ENCODE measurements around the gene SIPA1L3. TPM values are rescaled to one million over a fixed set of nuclear protein-coding genes. Genes with fewer than 3 reads are reported as not detected.

The SIPA1L3 gene
- total and polyA plus RNA-seq, 2 of the 13 experiments (the other 11 are each of a cell fraction or from before 2014, with no cell fraction given), result 5.5 to 7.7 TPM

GRCh38 chr19:37867831-37868230 is 39.2 kb upstream of the SIPA1L3 start:
- Histone ChIP-seq H3K27ac (ENCODE audit: extremely low read length, insufficient read depth, low read length) (no peak overlapping the region), H3K9me3 (ENCODE audit: low read length) (peaks cover 6% of the 10 kb centered on the region; the same call in 1 of the 2 replicates), H3K9ac (ENCODE audit: insufficient read depth, low read depth, low read length) (no peak overlapping the region), H3K4me3 (replicated peaks in 1 of 3; ENCODE audit: insufficient read depth in 1 of 3, low read depth in 2 of 3, low read length in 3 of 3) (no peak overlapping the region), H4K20me1 (ENCODE audit: insufficient read depth, low read length) (no peaks in the 10 kb centered on the region), H3K27me3 (ENCODE audit: control insufficient read depth in 1 of 2, insufficient read depth in 2 of 2, low read length in 2 of 2) (no peaks in the 10 kb centered on the region), H3K79me2 (ENCODE audit: insufficient read depth, low read length) (no peaks in the 10 kb centered on the region), H2AFZ (ENCODE audit: low read length) (no peak overlapping the region), H3K4me1 (ENCODE audit: insufficient read depth, low read length) (no peaks in the 10 kb centered on the region), H3K36me3 (replicated peaks in 1 of 2; ENCODE audit: control insufficient read depth in 1 of 2, insufficient read depth in 2 of 2, low read length in 2 of 2) (no peaks in the 10 kb centered on the region), H3K4me2 (ENCODE audit: low read depth, low read length) (no peak overlapping the region)
- in situ Hi-C loops (cut with HindIII; ENCODE audit: extremely low pct_ligation_motif_present, low pct_unique_long_range_greater_than_20kb), result no loop called here
- FAIRE-seq (no peak), ATAC-seq (no peak), DNase-seq (ENCODE audit: low spot score) (no peak)
- intact Hi-C loops (cut with micrococcal nuclease; ENCODE audit: unreplicated experiment), result no loop called here
- ChIA-PET POLR2A (no interaction called here), CTCF (ENCODE audit: low intra/inter-chr PET ratio, low total read pairs) (no interaction called here)
- no TSS peak for BruUV-seq (replicated peaks)
- WGBS (ENCODE audit: low lambda C conversion rate), result 57% methylated on average over 2 of the region's 2 CpGs
- TF ChIP-seq ZNF275 (CRISPR knock-in tag; IDR thresholded peaks at IDR 0.05; ENCODE audit: borderline replicate concordance), result no peak
- no peak for TF ChIP-seq ZNF576 (CRISPR knock-in tag; IDR thresholded peaks at IDR 0.05)

- ATAC-seq (no peak), FAIRE-seq (no peak), DNase-seq (ENCODE audit: low spot score) (no peak)
- Histone ChIP-seq H3K4me2 (ENCODE audit: low read depth, low read length) (no peak overlapping the region), H3K27me3 (ENCODE audit: control insufficient read depth in 1 of 2, insufficient read depth in 2 of 2, low read length in 2 of 2) (no peaks in the 10 kb centered on the region), H3K79me2 (ENCODE audit: insufficient read depth, low read length) (no peaks in the 10 kb centered on the region), H4K20me1 (ENCODE audit: insufficient read depth, low read length) (no peaks in the 10 kb centered on the region), H3K9ac (ENCODE audit: insufficient read depth, low read depth, low read length) (no peak overlapping the region), H3K27ac (ENCODE audit: extremely low read length, insufficient read depth, low read length) (no peak overlapping the region), H3K9me3 (ENCODE audit: low read length) (peaks cover 6% of the 10 kb centered on the region; the same call in 1 of the 2 replicates), H3K36me3 (replicated peaks in 1 of 2; ENCODE audit: control insufficient read depth in 1 of 2, insufficient read depth in 2 of 2, low read length in 2 of 2) (no peaks in the 10 kb centered on the region), H3K4me1 (ENCODE audit: insufficient read depth, low read length) (peaks cover 6% of the 10 kb centered on the region), H3K4me3 (replicated peaks in 1 of 3; ENCODE audit: insufficient read depth in 1 of 3, low read depth in 2 of 3, low read length in 3 of 3) (no peak overlapping the region), H2AFZ (ENCODE audit: low read length) (no peak overlapping the region)
- 2% methylated on average over 4 of the region's 4 CpGs for WGBS (ENCODE audit: low lambda C conversion rate)
- BruUV-seq (replicated peaks), result no TSS peak
- ChIA-PET CTCF (ENCODE audit: low intra/inter-chr PET ratio, low total read pairs) (no interaction called here), POLR2A (no interaction called here)
- in situ Hi-C loops (cut with HindIII; ENCODE audit: extremely low pct_ligation_motif_present, low pct_unique_long_range_greater_than_20kb) (no loop called here), intact Hi-C loops (cut with micrococcal nuclease; ENCODE audit: unreplicated experiment) (no loop called here)
- TF ChIP-seq ZNF121 (CRISPR knock-in tag; IDR thresholded peaks at IDR 0.05) (no peak), SRSF9 (IDR thresholded peaks at IDR 0.05; ENCODE audit: borderline replicate concordance, insufficient read depth, low read depth, low read length, poor library complexity, severe bottlenecking) (no peak), ZFP62 (CRISPR knock-in tag; IDR thresholded peaks at IDR 0.05) (no peak), ZC3H4 (CRISPR knock-in tag; IDR thresholded peaks at IDR 0.05; ENCODE audit: borderline replicate concordance) (no peak), ZNF766 (CRISPR knock-in tag; IDR thresholded peaks at IDR 0.05; ENCODE audit: borderline replicate concordance) (no peak), CSRNP2 (CRISPR knock-in tag; conservative IDR thresholded peaks at IDR 0.05; ENCODE audit: low read depth) (no peak)
- TF ChIP-seq, protein P1, sequence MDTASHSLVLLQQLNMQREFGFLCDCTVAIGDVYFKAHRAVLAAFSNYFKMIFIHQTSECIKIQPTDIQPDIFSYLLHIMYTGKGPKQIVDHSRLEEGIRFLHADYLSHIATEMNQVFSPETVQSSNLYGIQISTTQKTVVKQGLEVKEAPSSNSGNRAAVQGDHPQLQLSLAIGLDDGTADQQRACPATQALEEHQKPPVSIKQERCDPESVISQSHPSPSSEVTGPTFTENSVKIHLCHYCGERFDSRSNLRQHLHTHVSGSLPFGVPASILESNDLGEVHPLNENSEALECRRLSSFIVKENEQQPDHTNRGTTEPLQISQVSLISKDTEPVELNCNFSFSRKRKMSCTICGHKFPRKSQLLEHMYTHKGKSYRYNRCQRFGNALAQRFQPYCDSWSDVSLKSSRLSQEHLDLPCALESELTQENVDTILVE (CRISPR knock-in tag; IDR thresholded peaks at IDR 0.05), result no peak
- TF ChIP-seq, protein P2, sequence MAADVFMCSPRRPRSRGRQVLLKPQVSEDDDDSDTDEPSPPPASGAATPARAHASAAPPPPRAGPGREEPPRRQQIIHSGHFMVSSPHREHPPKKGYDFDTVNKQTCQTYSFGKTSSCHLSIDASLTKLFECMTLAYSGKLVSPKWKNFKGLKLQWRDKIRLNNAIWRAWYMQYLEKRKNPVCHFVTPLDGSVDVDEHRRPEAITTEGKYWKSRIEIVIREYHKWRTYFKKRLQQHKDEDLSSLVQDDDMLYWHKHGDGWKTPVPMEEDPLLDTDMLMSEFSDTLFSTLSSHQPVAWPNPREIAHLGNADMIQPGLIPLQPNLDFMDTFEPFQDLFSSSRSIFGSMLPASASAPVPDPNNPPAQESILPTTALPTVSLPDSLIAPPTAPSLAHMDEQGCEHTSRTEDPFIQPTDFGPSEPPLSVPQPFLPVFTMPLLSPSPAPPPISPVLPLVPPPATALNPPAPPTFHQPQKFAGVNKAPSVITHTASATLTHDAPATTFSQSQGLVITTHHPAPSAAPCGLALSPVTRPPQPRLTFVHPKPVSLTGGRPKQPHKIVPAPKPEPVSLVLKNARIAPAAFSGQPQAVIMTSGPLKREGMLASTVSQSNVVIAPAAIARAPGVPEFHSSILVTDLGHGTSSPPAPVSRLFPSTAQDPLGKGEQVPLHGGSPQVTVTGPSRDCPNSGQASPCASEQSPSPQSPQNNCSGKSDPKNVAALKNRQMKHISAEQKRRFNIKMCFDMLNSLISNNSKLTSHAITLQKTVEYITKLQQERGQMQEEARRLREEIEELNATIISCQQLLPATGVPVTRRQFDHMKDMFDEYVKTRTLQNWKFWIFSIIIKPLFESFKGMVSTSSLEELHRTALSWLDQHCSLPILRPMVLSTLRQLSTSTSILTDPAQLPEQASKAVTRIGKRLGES (CRISPR knock-in tag; IDR thresholded peaks at IDR 0.05; ENCODE audit: borderline replicate concordance), result no peak
Observed at GRCh38 chr19:37869766-37870340, 37.2 kb upstream of the SIPA1L3 start.
